Activated CD4-positive, CD25-positive, alpha-beta regulatory T cell treated with anti-CD3 and anti-CD28 coated beads, Interleukin-2, amount 50 U/mL, for 24 hours (primary cell): ENCODE results near the gene SAMHD1.
A peak's percentile ranks its signal among the peaks of the same experiment; 100 is the strongest.
"Not testable (repeated sequence)": the region's sequence is repeated elsewhere in the genome, so short reads cannot be mapped to it uniquely, and the experiment has no call there.

Experiments
- ATAC-seq, 2 donors: fragments of 150-1000 bp; cut with Tn5 transposase; one replicate each; pipeline ENCODE4 v1.10.0; 2021; ENCODE audit warnings: mild to moderate bottlenecking in 1 of 2, moderate library complexity in 1 of 2

The SAMHD1 gene

GRCh38 chr20:36850759-36851158 lies 100.7 kb downstream of the SAMHD1 start:
- peak; percentile 25 to 34 for ATAC-seq

GRCh38 chr20:36849333-36850065 lies 102.0 kb downstream of the SAMHD1 start:
- no peak for ATAC-seq

DNA sequence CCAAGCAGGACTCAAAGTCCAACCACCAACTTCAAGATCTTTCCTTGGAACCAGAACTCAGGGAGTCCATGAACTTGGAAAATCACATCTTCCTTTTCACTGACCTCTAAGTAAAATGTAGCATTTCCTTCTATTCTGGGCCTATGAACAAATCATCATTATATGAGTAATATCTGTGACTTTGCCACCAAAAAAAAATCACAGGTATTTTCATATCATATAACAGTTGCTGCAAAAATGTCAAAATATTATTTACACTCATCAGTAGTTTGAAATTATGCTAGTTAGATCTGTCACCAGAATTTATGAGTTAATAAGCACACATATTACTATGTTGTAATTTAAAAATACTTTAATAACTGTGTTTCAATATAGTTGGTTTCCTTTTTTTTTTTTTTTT lies 102.8 kb downstream of the SAMHD1 start:
- no peak for ATAC-seq

DNA sequence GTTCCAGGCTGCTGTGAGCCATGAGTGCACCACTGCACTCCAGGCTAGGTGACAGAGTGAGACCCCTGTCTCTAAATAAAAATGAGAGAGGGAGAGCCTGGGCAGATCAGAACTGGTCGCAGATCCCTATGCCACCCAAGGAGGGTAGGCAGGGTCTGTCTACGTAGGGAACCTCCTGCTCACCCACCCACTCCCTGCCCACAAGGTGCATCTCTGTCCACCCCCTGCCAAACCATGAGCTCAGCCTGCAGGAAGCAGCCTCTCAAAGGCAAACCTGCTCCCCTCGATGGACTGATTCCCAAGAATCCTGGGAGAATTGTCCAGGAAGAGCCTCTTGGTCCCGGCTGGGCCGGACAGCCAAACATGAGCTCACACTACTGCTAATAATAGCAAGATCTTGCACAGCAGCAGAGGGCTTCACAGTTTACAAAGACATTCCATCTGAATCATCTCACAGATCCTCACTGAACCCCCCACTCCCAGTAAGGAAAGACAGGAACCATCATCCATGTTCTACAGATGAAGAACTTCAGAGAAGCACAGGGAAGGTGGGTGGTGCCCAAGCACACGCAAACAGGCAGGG lies 103.3 kb downstream of the SAMHD1 start:
- ATAC-seq, result no peak

DNA sequence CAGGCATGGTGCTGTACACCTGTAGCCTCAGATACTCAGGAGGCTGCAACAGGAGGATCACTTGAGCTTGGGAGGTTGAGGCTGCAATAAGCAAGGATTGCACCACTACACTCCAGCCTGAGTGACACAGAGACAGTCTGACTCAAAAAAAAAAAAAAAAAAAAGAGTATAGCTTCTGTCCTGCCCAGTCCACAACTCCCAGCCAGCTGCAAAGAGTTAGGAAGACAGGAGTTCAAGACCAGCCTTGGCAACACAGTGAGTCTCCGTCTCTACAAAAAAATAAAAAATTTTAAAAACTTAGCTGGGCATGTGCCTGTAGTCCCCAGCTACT lies 103.8 kb downstream of the SAMHD1 start:
- ATAC-seq, result no peak

DNA sequence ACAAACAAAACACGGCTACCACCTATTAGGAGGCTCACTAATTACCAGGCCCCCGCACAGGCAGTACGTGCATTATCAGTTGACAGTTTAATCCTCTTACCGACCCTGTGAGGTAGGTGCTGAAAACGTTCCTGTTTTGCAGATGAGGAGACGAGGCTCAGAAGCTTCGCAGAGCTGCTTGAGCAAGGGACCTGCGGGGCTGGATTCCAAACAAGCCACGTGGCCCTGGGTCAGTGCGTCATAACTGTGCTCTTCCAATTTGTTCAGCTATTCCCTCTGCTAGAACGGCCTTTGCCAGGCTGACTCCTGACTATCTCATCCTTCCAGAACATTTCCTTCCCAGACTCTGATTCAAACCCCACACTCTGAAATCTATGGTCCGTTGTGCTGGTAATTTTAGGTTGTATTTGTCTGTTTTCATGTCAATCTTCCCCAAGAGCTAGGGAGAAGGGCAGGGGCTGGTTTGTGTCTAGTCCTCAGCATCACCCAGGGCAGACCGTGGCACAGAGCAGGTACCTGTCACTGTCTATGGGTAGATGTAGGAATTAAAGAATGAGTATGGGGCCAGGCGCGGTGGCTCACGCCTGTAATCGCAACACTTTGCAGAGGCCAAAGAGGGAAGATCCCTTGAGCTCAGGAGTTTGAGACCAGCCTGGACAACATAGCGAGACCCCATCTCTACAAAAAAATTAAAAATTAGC lies 104.3 kb downstream of the SAMHD1 start:
- no peak for ATAC-seq

GRCh38 chr20:36845288-36845971 lies 106.1 kb downstream of the SAMHD1 start:
- no peak for ATAC-seq

GRCh38 chr20:36841030-36841429 lies 110.5 kb downstream of the SAMHD1 start:
- not testable (repeated sequence) for ATAC-seq
